H1 (cell line): Measurements from ENCODE around the gene RPL13A. TPM values are rescaled to one million over a fixed set of nuclear protein-coding genes. Genes with fewer than 3 reads are reported as not detected.
A peak's percentile ranks its signal among the peaks of the same experiment; 100 is the strongest.

ENCODE experiments used
- ASH2L ChIP-seq: fragments of 200-600, 300-600 bp; sonication (generic); IDR thresholded peaks from one replicate; pipeline ENCODE4 v1.7.1; 2017; ENCODE audit warnings: low read length
- CEBPB ChIP-seq: IDR thresholded peaks from 2 replicates; pipeline ENCODE4 v1.6.1; 2012; ENCODE audit warnings: low read depth, low read length
- EP300 ChIP-seq, 2 experiments: IDR thresholded peaks; 1 replicate in 1 of 2; 2 replicates in 1 of 2; pipeline ENCODE4 v1.6.1; 2011 to 2012; ENCODE audit warnings: low read depth in 2 of 2, low read length in 2 of 2, mild to moderate bottlenecking in 2 of 2, borderline replicate concordance in 1 of 2, inconsistent platforms in 1 of 2, moderate library complexity in 1 of 2
- POLR2A ChIP-seq, 2 experiments: IDR thresholded peaks; 1 replicate in 1 of 2; 2 replicates in 1 of 2; pipeline ENCODE4 v1.6.1; 2011; ENCODE audit warnings: low read depth in 2 of 2, low read length in 2 of 2, mild to moderate bottlenecking in 2 of 2; ENCODE audit errors: control extremely low read depth in 1 of 2
- POLR2AphosphoS5 ChIP-seq: IDR thresholded peaks from 2 replicates; pipeline ENCODE4 v1.6.1; 2011; ENCODE audit warnings: low read depth, low read length
- SP1 ChIP-seq: IDR thresholded peaks from 2 replicates; pipeline ENCODE4 v1.6.1; 2011; ENCODE audit warnings: low read depth, low read length
- TBP ChIP-seq: IDR thresholded peaks from 2 replicates; pipeline ENCODE4 v1.6.1; 2011; ENCODE audit warnings: low read depth, low read length, improper control_type of control experiment
- TEAD4 ChIP-seq: IDR thresholded peaks from 2 replicates; pipeline ENCODE4 v1.6.1; 2012; ENCODE audit warnings: low read depth, low read length, inconsistent platforms, mixed read lengths
- polyA plus RNA-seq, 7 experiments: library from polyadenylated mRNA; depleted of rRNA in 3 of 7; stranded (reverse) in 5 of 7; unstranded in 2 of 7; fragments of >200 nt in 5 of 7; fragments of 200-250 nt in 2 of 7; gene quantifications; 1 replicate in 5 of 7; 2 replicates in 1 of 7; 4 replicates in 1 of 7; pipeline versions ENCODE4 v1.2.1 to v1.2.3, GENCODE V29; 2011 to 2013; ENCODE audit warnings: missing spikeins in 2 of 7, mixed read lengths in 2 of 7
- total RNA-seq: library from RNA; stranded (reverse); fragmentation: NEBNext Ultra II Directional; extraction: Animal tissue kit (Norgen Biotek cat#: 25700); gene quantifications from 2 replicates; pipeline ENCODE4 v1.2.1, GENCODE V29; 2021
- TF ChIP-seq, protein P1 (sequence below): IDR thresholded peaks from 2 replicates; pipeline ENCODE4 v1.6.1; 2011; ENCODE audit warnings: low read length, improper control_type of control experiment
- TF ChIP-seq, protein P2 (sequence below): fragments of 300-600 bp; sonication (generic); IDR thresholded peaks from 2 replicates; pipeline ENCODE4 v1.7.1; 2012; ENCODE audit warnings: low read length, moderate library complexity, mild to moderate bottlenecking, inconsistent platforms; ENCODE audit not compliant: insufficient replicate concordance

The RPL13A gene
- total and polyA plus RNA-seq, 2 of the 8 experiments (the other 6 are each of a cell fraction or from before 2014, with no cell fraction given), result 3,305 to 8,868 TPM

DNA sequence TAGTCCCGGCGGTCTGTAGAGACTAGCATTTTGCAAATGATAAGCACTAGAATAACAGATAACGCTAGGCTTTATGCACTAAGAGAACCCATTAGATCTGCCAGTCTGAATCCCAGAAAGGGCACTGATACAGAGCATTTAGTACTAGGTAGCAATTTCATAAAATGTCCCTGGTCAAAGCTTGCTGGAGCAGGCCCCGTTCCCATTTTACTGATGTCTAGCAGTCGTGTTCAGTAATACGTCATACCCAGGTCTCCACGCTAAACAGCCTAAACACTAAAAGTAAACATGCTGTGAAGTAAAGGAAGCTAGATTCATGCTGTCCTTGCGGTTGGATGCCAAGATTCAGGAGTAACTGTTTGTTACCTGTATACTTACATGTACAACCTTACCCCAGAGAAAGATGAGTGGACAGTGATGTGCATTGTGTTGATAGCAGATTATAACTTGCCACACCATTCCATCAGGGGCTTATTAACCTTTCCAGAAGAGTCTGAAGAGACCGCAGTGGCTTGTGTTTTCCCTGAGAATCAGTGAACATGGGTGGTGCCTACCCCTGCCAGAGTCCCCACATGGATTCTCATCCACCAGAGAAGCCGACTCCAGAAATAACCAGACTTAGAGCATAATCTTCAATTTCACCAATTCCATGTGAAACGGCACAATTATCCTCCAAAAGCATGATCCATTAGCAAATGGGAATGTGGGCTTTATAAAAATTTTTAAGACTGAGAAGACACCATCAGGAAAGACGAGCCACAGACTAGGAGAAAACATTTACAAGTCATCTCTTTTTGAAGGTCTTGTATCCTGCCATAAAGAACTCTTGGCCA is 5.4 kb downstream of the RPL13A start (continued):
- TF ChIP-seq, protein P1, sequence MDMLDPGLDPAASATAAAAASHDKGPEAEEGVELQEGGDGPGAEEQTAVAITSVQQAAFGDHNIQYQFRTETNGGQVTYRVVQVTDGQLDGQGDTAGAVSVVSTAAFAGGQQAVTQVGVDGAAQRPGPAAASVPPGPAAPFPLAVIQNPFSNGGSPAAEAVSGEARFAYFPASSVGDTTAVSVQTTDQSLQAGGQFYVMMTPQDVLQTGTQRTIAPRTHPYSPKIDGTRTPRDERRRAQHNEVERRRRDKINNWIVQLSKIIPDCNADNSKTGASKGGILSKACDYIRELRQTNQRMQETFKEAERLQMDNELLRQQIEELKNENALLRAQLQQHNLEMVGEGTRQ, result peak; percentile 3; the same call in 1 of the 2 replicates
- TF ChIP-seq CEBPB (no peak), TEAD4 (no peak), POLR2AphosphoS5 (peak; percentile 99), POLR2A (IDR thresholded peaks at IDR 0.05; ENCODE audit: control extremely low read depth in 1 of 2, low read depth in 2 of 2, low read length in 2 of 2) (peak; percentile 87 to 93), EP300 (IDR thresholded peaks at IDR 0.05; ENCODE audit: borderline replicate concordance in 1 of 2, low read depth in 2 of 2, low read length in 2 of 2) (no peak), TBP (no peak), ASH2L (no peak), SP1 (0 out of 2 replicates have a peak, but pooled peaks have one; percentile 7)
- TF ChIP-seq, protein P2, sequence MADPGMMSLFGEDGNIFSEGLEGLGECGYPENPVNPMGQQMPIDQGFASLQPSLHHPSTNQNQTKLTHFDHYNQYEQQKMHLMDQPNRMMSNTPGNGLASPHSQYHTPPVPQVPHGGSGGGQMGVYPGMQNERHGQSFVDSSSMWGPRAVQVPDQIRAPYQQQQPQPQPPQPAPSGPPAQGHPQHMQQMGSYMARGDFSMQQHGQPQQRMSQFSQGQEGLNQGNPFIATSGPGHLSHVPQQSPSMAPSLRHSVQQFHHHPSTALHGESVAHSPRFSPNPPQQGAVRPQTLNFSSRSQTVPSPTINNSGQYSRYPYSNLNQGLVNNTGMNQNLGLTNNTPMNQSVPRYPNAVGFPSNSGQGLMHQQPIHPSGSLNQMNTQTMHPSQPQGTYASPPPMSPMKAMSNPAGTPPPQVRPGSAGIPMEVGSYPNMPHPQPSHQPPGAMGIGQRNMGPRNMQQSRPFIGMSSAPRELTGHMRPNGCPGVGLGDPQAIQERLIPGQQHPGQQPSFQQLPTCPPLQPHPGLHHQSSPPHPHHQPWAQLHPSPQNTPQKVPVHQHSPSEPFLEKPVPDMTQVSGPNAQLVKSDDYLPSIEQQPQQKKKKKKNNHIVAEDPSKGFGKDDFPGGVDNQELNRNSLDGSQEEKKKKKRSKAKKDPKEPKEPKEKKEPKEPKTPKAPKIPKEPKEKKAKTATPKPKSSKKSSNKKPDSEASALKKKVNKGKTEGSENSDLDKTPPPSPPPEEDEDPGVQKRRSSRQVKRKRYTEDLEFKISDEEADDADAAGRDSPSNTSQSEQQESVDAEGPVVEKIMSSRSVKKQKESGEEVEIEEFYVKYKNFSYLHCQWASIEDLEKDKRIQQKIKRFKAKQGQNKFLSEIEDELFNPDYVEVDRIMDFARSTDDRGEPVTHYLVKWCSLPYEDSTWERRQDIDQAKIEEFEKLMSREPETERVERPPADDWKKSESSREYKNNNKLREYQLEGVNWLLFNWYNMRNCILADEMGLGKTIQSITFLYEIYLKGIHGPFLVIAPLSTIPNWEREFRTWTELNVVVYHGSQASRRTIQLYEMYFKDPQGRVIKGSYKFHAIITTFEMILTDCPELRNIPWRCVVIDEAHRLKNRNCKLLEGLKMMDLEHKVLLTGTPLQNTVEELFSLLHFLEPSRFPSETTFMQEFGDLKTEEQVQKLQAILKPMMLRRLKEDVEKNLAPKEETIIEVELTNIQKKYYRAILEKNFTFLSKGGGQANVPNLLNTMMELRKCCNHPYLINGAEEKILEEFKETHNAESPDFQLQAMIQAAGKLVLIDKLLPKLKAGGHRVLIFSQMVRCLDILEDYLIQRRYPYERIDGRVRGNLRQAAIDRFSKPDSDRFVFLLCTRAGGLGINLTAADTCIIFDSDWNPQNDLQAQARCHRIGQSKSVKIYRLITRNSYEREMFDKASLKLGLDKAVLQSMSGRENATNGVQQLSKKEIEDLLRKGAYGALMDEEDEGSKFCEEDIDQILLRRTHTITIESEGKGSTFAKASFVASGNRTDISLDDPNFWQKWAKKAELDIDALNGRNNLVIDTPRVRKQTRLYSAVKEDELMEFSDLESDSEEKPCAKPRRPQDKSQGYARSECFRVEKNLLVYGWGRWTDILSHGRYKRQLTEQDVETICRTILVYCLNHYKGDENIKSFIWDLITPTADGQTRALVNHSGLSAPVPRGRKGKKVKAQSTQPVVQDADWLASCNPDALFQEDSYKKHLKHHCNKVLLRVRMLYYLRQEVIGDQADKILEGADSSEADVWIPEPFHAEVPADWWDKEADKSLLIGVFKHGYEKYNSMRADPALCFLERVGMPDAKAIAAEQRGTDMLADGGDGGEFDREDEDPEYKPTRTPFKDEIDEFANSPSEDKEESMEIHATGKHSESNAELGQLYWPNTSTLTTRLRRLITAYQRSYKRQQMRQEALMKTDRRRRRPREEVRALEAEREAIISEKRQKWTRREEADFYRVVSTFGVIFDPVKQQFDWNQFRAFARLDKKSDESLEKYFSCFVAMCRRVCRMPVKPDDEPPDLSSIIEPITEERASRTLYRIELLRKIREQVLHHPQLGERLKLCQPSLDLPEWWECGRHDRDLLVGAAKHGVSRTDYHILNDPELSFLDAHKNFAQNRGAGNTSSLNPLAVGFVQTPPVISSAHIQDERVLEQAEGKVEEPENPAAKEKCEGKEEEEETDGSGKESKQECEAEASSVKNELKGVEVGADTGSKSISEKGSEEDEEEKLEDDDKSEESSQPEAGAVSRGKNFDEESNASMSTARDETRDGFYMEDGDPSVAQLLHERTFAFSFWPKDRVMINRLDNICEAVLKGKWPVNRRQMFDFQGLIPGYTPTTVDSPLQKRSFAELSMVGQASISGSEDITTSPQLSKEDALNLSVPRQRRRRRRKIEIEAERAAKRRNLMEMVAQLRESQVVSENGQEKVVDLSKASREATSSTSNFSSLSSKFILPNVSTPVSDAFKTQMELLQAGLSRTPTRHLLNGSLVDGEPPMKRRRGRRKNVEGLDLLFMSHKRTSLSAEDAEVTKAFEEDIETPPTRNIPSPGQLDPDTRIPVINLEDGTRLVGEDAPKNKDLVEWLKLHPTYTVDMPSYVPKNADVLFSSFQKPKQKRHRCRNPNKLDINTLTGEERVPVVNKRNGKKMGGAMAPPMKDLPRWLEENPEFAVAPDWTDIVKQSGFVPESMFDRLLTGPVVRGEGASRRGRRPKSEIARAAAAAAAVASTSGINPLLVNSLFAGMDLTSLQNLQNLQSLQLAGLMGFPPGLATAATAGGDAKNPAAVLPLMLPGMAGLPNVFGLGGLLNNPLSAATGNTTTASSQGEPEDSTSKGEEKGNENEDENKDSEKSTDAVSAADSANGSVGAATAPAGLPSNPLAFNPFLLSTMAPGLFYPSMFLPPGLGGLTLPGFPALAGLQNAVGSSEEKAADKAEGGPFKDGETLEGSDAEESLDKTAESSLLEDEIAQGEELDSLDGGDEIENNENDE, result peak; percentile 71
